IMR-90 (cell line): Measurements from ENCODE around the gene DNM3. TPM values are rescaled to one million over a fixed set of nuclear protein-coding genes. Genes with fewer than 3 reads are reported as not detected.

Source experiments
- ATAC-seq: fragments of 200-7000 bp; cut with Tn5 transposase; 2 replicates; pipeline ENCODE4 v1.9.1; 2020; ENCODE audit warnings: low read depth, mild to moderate bottlenecking, moderate library complexity
- BruUV-seq: library from RNA; stranded (reverse); fragments of 400-500 nt; replicated peaks from 2 replicates; lab custom pipeline; 2021; lab: Mats Ljungman, UMichigan
- CTCF ChIA-PET: fragments of 300-600 bp; formaldehyde crosslinking; extraction: SDS; loops from one replicate; lab custom pipeline; 2021; ENCODE audit warnings: antibody characterized with exemption; lab: Yijun Ruan, JAX
- POLR2A ChIA-PET: fragments of 300-600 bp; sonication (Branson Sonifier 250); formaldehyde crosslinking; loops from one replicate; lab custom pipeline; 2022; ENCODE audit warnings: antibody characterized with exemption; ENCODE audit not compliant: unreplicated experiment; lab: Charles Lee
- DNase-seq: peaks from one replicate; pipeline ENCODE4 v3.0.0; 2013
- H2AFZ ChIP-seq: replicated peaks from 2 replicates; pipeline ENCODE3; 2013; ENCODE audit warnings: low read length, mild to moderate bottlenecking; ENCODE audit not compliant: poor library complexity
- H2AK5ac ChIP-seq: 2 replicates; pipeline ENCODE4 v1.6.1; 2013; ENCODE audit warnings: low read depth, low read length, inconsistent platforms
- H2AK9ac ChIP-seq: replicated peaks from 2 replicates; pipeline ENCODE3; 2013; ENCODE audit warnings: mild to moderate bottlenecking, low read depth, low read length, moderate library complexity; ENCODE audit not compliant: poor library complexity
- H2BK120ac ChIP-seq: 2 replicates; pipeline ENCODE4 v1.6.1; 2013; ENCODE audit warnings: low read depth, low read length, inconsistent platforms
- H2BK15ac ChIP-seq: 3 replicates; pipeline ENCODE4 v1.6.1; 2013; ENCODE audit warnings: low read depth, low read length, inconsistent platforms
- H2BK20ac ChIP-seq: 2 replicates; pipeline ENCODE4 v1.6.1; 2013; ENCODE audit warnings: low read depth, mild to moderate bottlenecking, inconsistent platforms, low read length, moderate library complexity
- H2BK5ac ChIP-seq: 2 replicates; pipeline ENCODE4 v1.6.1; 2013; ENCODE audit warnings: mild to moderate bottlenecking, low read depth, low read length, inconsistent platforms; ENCODE audit not compliant: poor library complexity, severe bottlenecking
- H3K14ac ChIP-seq: replicated peaks from 2 replicates; pipeline ENCODE4 v1.6.1; 2013; ENCODE audit warnings: low read depth, low read length, inconsistent platforms
- H3K18ac ChIP-seq: 2 replicates; pipeline ENCODE4 v1.6.1; 2013; ENCODE audit warnings: low read depth, low read length, control low read depth
- H3K23ac ChIP-seq: 2 replicates; pipeline ENCODE4 v1.6.1; 2013; ENCODE audit warnings: low read depth, low read length, inconsistent platforms
- H3K27ac ChIP-seq: 2 replicates; pipeline ENCODE4 v1.5.1; 2013; ENCODE audit warnings: mild to moderate bottlenecking, control low read depth, low read length; ENCODE audit not compliant: insufficient read depth
- H3K27me3 ChIP-seq: 2 replicates; pipeline ENCODE4 v1.6.1; 2013; ENCODE audit warnings: low read length; ENCODE audit not compliant: control insufficient read depth, insufficient read depth
- H3K36me3 ChIP-seq: 2 replicates; pipeline ENCODE4 v1.6.1; 2013; ENCODE audit warnings: low read length, mixed read lengths; ENCODE audit not compliant: control insufficient read depth, insufficient read depth
- H3K4ac ChIP-seq: 2 replicates; pipeline ENCODE4 v1.6.1; 2013; ENCODE audit warnings: low read depth, low read length, inconsistent platforms
- H3K4me1 ChIP-seq: 2 replicates; pipeline ENCODE4 v1.6.1; 2013; ENCODE audit warnings: low read length, mixed read lengths; ENCODE audit not compliant: control insufficient read depth, insufficient read depth
- H3K4me2 ChIP-seq: 2 replicates; pipeline ENCODE4 v1.6.1; 2013; ENCODE audit warnings: low read depth, mild to moderate bottlenecking, control low read depth, low read length, moderate library complexity
- H3K4me3 ChIP-seq: 2 replicates; pipeline ENCODE4 v1.5.1; 2013; ENCODE audit warnings: low read depth, mild to moderate bottlenecking, control low read depth, low read length, moderate library complexity; ENCODE audit not compliant: insufficient read depth
- H3K56ac ChIP-seq: 2 replicates; pipeline ENCODE4 v1.6.1; 2013; ENCODE audit warnings: low read length, inconsistent platforms; ENCODE audit not compliant: insufficient read depth; ENCODE audit errors: extremely low read depth
- H3K79me1 ChIP-seq, 2 experiments: 2 replicates each; pipeline ENCODE4 v1.6.1; 2013; ENCODE audit warnings: low read length in 2 of 2, inconsistent platforms in 1 of 2, low read depth in 1 of 2
- H3K9ac ChIP-seq: 2 replicates; pipeline ENCODE4 v1.6.1; 2013; ENCODE audit warnings: low read depth, low read length, control low read depth
- H3K9me1 ChIP-seq: 2 replicates; pipeline ENCODE4 v1.6.1; 2013; ENCODE audit warnings: low read length, inconsistent platforms; ENCODE audit not compliant: insufficient read depth
- H3K9me3 ChIP-seq: 2 replicates; pipeline ENCODE4 v1.6.1; 2013; ENCODE audit warnings: low read length; ENCODE audit not compliant: control insufficient read depth, insufficient read depth
- H4K20me1 ChIP-seq: 2 replicates; pipeline ENCODE4 v1.6.1; 2013; ENCODE audit warnings: low read length, inconsistent platforms; ENCODE audit not compliant: insufficient read depth
- H4K5ac ChIP-seq: 2 replicates; pipeline ENCODE4 v1.6.1; 2013; ENCODE audit warnings: mild to moderate bottlenecking, low read depth, low read length, control low read depth
- H4K8ac ChIP-seq, 2 experiments: 2 replicates each; pipeline ENCODE4 v1.6.1; 2013; ENCODE audit warnings: low read depth in 2 of 2, low read length in 2 of 2, control low read depth in 1 of 2, inconsistent platforms in 1 of 2
- H4K91ac ChIP-seq: 2 replicates; pipeline ENCODE4 v1.6.1; 2013; ENCODE audit warnings: low read depth, low read length, inconsistent platforms; ENCODE audit not compliant: insufficient read depth
- BHLHE40 ChIP-seq: fragments of 150-350 bp; IDR thresholded peaks from 2 replicates; pipeline ENCODE4 v1.6.1; 2016; ENCODE audit warnings: mild to moderate bottlenecking, low read depth, low read length
- CEBPB ChIP-seq: IDR thresholded peaks from 2 replicates; pipeline ENCODE4 v1.6.1; 2012; ENCODE audit warnings: low read depth, low read length, improper control_type of control experiment
- CHD1 ChIP-seq: IDR thresholded peaks from 2 replicates; pipeline ENCODE4 v1.6.1; 2012; ENCODE audit warnings: low read depth, low read length, improper control_type of control experiment
- CTCF ChIP-seq: conservative IDR thresholded peaks from 2 replicates; pipeline ENCODE4 v1.5.1; 2012; ENCODE audit warnings: mild to moderate bottlenecking, low read depth, low read length, improper control_type of control experiment
- FOS ChIP-seq: fragments of 150-350 bp; IDR thresholded peaks from 2 replicates; pipeline ENCODE4 v1.6.1; 2016; ENCODE audit warnings: low read depth, low read length
- MAFK ChIP-seq: IDR thresholded peaks from 2 replicates; pipeline ENCODE4 v1.6.1; 2012; ENCODE audit warnings: low read depth, low read length, improper control_type of control experiment
- MAZ ChIP-seq: IDR thresholded peaks from 2 replicates; pipeline ENCODE4 v1.6.1; 2012; ENCODE audit warnings: low read depth, mild to moderate bottlenecking, low read length, improper control_type of control experiment, moderate library complexity, borderline replicate concordance
- MXI1 ChIP-seq: IDR thresholded peaks from 2 replicates; pipeline ENCODE4 v1.6.1; 2012; ENCODE audit warnings: low read depth, mild to moderate bottlenecking, low read length, moderate library complexity, borderline replicate concordance
- NFE2L2 ChIP-seq: fragments of 150-350 bp; IDR thresholded peaks from 2 replicates; pipeline ENCODE4 v1.6.1; 2016; ENCODE audit warnings: low read depth, mild to moderate bottlenecking, low read length
- POLR2A ChIP-seq: IDR thresholded peaks from 2 replicates; pipeline ENCODE4 v1.6.1; 2012; ENCODE audit warnings: mild to moderate bottlenecking, low read depth, low read length
- RAD21 ChIP-seq: IDR thresholded peaks from 2 replicates; pipeline ENCODE4 v1.6.1; 2012; ENCODE audit warnings: low read length, improper control_type of control experiment
- RCOR1 ChIP-seq: IDR thresholded peaks from 2 replicates; pipeline ENCODE4 v1.6.1; 2012; ENCODE audit warnings: mild to moderate bottlenecking, low read length, improper control_type of control experiment; ENCODE audit not compliant: insufficient replicate concordance
- RFX5 ChIP-seq: IDR thresholded peaks from 2 replicates; pipeline ENCODE4 v1.8.0; 2012; ENCODE audit warnings: low read depth, mild to moderate bottlenecking, low read length, moderate library complexity
- SMC3 ChIP-seq: fragments of 150-350 bp; IDR thresholded peaks from 2 replicates; pipeline ENCODE4 v1.6.1; 2016; ENCODE audit warnings: low read depth, mild to moderate bottlenecking, antibody characterized with exemption, low read length, moderate library complexity
- USF2 ChIP-seq: fragments of 150-350 bp; IDR thresholded peaks from 2 replicates; pipeline ENCODE4 v1.6.1; 2017; ENCODE audit warnings: mild to moderate bottlenecking, antibody characterized with exemption, low read length, low read depth
- dilution Hi-C: fragments of 300-500 bp; cut with HindIII; formaldehyde crosslinking; loops from one replicate; pipeline ENCODE4 v1.14.3; 2018; ENCODE audit warnings: low sequenced_read_pairs; ENCODE audit not compliant: unreplicated experiment
- in situ Hi-C: fragments of 300-500 bp; cut with MboI; formaldehyde crosslinking; loops from 3 replicates; pipeline ENCODE4 v1.14.3; 2019; ENCODE audit warnings: low sequenced_read_pairs, inconsistent platforms, mixed read lengths
- intact Hi-C: fragments of 100-400 bp; cut with micrococcal nuclease; formaldehyde crosslinking; loops from 2 replicates; pipeline ENCODE4 v1.10.0; 2022
- polyA plus RNA-seq, 3 experiments: library from polyadenylated mRNA; depleted of rRNA; stranded (reverse); fragments of >200 nt; gene quantifications; 2 replicates each; pipeline ENCODE4 v1.2.3, GENCODE V29; 2012; ENCODE audit warnings: low replicate concordance in 1 of 3
- total RNA-seq: library from RNA; depleted of rRNA; stranded (reverse); fragments of >200 nt; gene quantifications from 2 replicates; pipeline ENCODE4 v1.2.3, GENCODE V29; 2012
- TF ChIP-seq, protein P1 (sequence below): fragments of 150-350 bp; IDR thresholded peaks from 2 replicates; pipeline ENCODE4 v1.6.1; 2016; ENCODE audit warnings: low read depth, mild to moderate bottlenecking, low read length, moderate library complexity, borderline replicate concordance

The DNM3 gene
- total and polyA plus RNA-seq, 2 of the 4 experiments (the other 2 are of a cell fraction) = 0.36 TPM

GRCh38 chr1:172287208-172287607 lies 445.9 kb downstream of the DNM3 start:
- no peak overlapping the region for H3K4me3 ChIP-seq
- peak; percentile 67 for ATAC-seq
- no peak overlapping the region for H3K18ac ChIP-seq
- DNase-seq = peak; percentile 73
- no peak overlapping the region for H2AFZ ChIP-seq
- no peak overlapping the region for H2AK9ac ChIP-seq
- H4K5ac ChIP-seq = no peak overlapping the region
- H2BK120ac ChIP-seq = no peak overlapping the region
- dilution Hi-C loops = no loop called here
- no TSS peak for BruUV-seq
- ChIA-PET POLR2A (no interaction called here), CTCF (no interaction called here)
- in situ Hi-C loops = no loop called here
- H3K14ac ChIP-seq = no peak overlapping the region
- H3K4ac ChIP-seq = no peak overlapping the region
- no peak overlapping the region for H4K91ac ChIP-seq
- H2BK20ac ChIP-seq = no peak overlapping the region
- H3K9me1 ChIP-seq = peaks cover 6% of the 10 kb centered on the region
- H3K9ac ChIP-seq = no peak overlapping the region
- no peak overlapping the region for H2BK15ac ChIP-seq
- no peaks in the 10 kb centered on the region for H3K4me1 ChIP-seq
- H4K20me1 ChIP-seq = no peaks in the 10 kb centered on the region
- no peaks in the 10 kb centered on the region for H3K79me1 ChIP-seq
- H3K9me3 ChIP-seq = no peaks in the 10 kb centered on the region
- TF ChIP-seq CEBPB (peak; percentile 56; the same call in 1 of the 2 replicates), MAFK (no peak), CHD1 (no peak), RCOR1 (no peak), MXI1 (no peak), NFE2L2 (no peak), MAZ (no peak), USF2 (no peak), FOS (0 out of 2 replicates have a peak, but pooled peaks have one; percentile 26), BHLHE40 (no peak), SMC3 (no peak), CTCF (no peak), POLR2A (no peak), RAD21 (no peak), RFX5 (no peak)
- TF ChIP-seq, protein P1, sequence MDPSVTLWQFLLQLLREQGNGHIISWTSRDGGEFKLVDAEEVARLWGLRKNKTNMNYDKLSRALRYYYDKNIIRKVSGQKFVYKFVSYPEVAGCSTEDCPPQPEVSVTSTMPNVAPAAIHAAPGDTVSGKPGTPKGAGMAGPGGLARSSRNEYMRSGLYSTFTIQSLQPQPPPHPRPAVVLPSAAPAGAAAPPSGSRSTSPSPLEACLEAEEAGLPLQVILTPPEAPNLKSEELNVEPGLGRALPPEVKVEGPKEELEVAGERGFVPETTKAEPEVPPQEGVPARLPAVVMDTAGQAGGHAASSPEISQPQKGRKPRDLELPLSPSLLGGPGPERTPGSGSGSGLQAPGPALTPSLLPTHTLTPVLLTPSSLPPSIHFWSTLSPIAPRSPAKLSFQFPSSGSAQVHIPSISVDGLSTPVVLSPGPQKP = no peak
- no peak overlapping the region for H3K27ac ChIP-seq
- intact Hi-C loops = loop anchor here (2.0 kb wide), 1 partner anchor 112 kb away; no protein-coding TSS in a partner anchor
- H3K23ac ChIP-seq = no peak overlapping the region
- no peak overlapping the region for H4K8ac ChIP-seq
- no peaks in the 10 kb centered on the region for H3K27me3 ChIP-seq
- H2BK5ac ChIP-seq = no peak overlapping the region
- no peak overlapping the region for H3K4me2 ChIP-seq
- no peaks in the 10 kb centered on the region for H3K36me3 ChIP-seq
- no peak overlapping the region for H2AK5ac ChIP-seq
- no peak overlapping the region for H3K56ac ChIP-seq
